ENCODE data around the gene ZNF425.
"Not testable (repeated sequence)": the region's sequence is repeated elsewhere in the genome, so short reads cannot be mapped to it uniquely, and the experiment has no call there.

ZNF425 gene

DNA sequence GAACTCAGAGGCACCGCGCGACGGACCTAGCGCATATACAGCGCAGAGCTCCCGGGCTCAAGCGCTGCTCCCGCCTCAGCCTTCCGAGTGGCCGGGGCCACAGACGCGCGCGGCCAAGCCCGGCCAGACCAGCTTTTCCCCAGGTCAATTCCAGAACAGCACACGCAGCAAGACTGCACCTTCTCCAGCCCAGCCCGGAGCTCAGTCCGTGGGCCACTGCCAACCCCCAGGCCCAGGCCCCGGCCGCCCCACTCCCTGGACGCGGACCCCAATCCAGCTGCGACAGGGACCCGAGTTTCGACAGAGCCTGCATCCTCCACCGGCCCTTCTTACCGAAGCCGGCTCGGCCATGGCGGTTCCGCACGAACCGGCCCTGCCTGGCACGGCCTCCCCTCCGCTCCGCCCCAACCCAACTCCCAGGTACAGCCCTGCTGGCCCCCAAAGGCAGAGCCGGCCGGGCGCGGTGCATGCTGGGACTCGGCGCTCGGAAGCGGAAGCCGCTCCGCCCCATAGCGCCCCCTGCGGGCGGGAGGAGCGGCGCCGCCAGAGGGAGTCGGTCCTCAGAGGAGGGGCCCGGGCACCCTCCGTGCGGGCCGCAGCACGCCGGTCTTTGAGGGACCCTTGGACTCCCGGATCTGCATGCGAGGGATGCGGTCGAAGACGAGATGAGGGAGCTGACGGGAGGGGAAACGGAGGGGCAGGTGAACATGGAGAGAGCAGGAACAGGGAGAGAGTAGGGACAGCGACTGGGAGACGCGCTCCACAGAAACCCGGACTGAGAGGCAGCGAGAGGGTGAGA is at the start of gene ZNF425:
ZNF425 (minus strand) TSS at position 462 of the 799 bp plus-strand sequence; CDS start at position 351, 111 bp downstream.
- peak; percentile 98 for DNase-seq (ENCODE audit: low spot score)

GRCh38 chr7:149175150-149175549 is 49.0 kb upstream of the ZNF425 start:
- DNase-seq (ENCODE audit: low spot score) = no peak

DNA sequence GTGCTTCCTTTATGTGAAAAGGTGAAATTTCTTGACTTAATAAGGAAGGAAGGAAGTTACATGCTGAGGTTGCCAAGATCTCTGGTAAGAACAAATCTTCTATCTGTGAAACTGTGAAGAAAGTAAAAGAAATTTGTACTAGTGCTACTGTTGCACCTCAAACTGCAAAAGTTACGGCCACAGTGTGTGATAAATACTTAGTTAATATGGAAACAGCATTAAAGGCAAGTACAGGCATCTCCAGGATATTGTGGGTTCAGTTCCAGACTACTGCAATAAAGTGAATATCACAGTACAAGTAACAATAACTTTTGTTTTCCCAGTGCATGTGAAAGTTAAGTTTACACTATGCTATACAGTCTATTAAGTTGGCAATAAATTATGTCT is 46.4 kb upstream of the ZNF425 start:
- no peak for DNase-seq (ENCODE audit: low spot score)

DNA sequence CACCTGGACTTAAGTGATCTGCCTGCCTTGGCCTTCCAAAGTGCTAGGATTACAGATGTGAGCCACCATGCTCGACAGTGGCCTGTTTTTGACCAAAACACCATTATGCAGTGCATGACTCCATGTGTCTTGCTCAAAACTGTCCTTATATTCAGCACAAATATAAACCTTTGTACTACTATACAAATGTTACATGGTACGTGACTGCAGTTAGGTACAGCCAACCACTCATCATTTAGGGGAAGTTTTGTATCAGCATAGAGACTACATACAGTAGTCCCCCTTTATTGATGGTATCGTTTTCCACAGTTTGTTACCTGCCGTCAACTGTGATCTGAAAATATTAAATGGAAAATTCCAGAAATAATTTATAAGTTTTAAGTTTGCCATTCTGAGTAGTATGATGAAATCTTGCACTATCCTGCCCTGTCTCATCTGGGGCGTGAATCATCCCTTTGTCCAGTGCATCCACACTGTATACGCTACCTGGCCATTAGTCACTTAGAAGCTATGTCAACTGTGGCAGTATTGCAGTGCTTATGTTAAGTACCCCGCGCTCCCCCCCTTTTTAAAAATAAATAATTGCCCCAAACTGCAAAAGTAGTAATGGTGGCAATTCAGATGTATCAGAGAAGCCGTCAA is 45.9 kb upstream of the ZNF425 start:
- no peak for DNase-seq (ENCODE audit: low spot score)

GRCh38 chr7:149166630-149167352 is 40.7 kb upstream of the ZNF425 start:
- no peak for DNase-seq (ENCODE audit: low spot score)

DNA sequence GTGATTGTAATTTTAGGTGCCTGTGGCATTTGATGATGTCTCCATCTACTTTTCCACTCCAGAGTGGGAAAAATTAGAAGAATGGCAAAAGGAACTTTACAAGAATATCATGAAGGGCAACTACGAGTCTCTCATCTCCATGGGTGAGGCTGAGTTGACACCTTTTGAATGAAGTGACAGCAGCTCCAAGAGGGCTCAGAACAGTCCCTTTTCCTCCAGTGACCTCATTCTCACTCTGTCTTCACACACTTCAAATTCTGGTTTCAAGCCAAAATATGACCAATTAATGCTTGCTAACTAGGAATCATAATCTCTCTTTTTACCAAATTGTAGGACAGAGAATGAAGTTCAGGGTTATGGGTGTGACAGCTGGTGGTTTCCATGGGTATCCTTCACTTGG is 40.0 kb upstream of the ZNF425 start:
- DNase-seq (ENCODE audit: low spot score) = no peak

GRCh38 chr7:149161241-149161848 is 35.2 kb upstream of the ZNF425 start:
- DNase-seq (ENCODE audit: low spot score) = no peak

DNA sequence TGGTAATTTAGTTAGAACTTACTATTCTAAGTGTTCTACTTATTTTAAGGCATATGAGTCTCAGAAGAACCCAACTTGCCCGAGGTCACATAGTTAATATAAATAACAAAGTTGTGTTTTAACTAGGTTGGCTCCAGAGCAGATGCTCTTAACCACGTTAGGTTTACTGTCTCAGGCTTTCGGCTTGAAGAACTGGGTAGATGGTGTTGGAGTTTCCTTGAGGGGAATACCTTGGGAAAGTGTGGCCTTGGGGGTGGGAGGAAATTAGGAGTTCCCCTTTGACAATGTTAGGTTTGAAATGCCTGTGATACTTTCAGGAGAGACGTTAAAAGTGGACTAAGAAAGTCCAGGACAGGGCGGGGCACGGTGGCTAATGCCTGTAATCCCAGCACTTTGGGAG is 30.8 kb upstream of the ZNF425 start:
- no peak for DNase-seq (ENCODE audit: low spot score)

DNA sequence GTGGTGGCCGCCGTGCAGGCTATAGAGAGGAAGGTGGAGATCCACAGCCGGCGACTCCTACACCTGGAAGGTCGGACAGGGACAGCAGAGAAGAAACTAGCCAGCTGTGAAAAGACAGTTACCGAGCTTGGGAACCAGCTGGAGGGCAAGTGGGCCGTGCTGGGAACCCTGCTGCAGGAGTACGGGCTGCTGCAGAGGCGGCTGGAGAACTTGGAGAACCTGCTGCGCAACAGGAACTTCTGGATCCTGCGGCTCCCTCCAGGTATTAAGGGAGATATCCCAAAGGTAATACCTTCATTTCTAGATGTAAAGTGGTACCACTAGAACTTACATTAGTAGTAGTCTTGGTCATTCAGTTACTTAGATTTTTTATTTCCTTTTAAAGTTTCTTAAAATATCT is 27.9 kb upstream of the ZNF425 start:
- DNase-seq (ENCODE audit: low spot score) = no peak

GRCh38 chr7:149153346-149153745 is 27.2 kb upstream of the ZNF425 start:
- DNase-seq (ENCODE audit: low spot score) = no peak

GRCh38 chr7:149150981-149151380 is 24.9 kb upstream of the ZNF425 start:
- no peak for DNase-seq (ENCODE audit: low spot score)

DNA sequence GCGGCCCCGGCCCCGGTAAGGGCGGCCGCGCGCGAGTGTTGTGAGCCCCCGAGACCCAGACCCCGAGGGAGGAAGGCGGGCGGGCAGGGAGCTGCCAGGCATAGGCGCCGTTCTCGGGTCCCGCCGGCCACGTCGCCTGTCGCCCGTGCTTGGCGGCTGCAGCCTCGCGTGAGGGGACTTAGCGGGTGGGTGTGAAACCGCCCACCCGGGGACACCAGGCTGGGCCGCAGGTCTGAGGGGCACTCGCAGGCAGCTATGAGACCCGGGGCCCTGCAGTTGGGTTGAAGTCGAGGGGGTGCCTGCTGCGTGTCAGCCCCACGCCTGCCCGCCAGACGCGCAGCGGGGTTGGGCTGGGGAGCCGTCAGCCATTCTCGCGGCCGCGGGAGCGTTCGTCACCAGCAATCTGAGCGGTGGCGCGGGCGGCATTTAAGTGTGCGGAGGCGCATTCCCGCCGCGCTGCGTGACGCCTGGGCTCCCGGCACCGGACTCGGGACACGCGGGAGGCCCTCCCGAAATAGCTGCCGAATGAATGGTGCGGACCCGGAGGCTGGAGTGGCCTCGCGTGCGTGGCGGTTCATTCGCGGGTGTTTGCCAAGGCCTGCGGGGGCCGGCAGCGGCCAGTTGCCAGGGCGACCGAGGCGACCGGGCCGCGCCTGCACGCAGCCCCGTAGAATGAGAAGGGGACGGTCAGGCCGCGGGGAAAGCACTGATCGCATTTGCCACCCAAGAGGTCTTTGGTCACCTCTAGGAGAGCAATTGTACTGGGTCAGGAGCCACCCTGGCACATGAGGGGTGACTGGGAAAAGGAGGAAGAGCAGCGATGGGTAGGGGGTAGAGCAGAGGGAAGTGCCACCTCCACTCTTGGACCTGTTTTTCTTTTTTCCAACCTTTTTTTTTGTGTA is 21.9 kb upstream of the ZNF425 start:
- DNase-seq (ENCODE audit: low spot score) = peak; percentile 58

DNA sequence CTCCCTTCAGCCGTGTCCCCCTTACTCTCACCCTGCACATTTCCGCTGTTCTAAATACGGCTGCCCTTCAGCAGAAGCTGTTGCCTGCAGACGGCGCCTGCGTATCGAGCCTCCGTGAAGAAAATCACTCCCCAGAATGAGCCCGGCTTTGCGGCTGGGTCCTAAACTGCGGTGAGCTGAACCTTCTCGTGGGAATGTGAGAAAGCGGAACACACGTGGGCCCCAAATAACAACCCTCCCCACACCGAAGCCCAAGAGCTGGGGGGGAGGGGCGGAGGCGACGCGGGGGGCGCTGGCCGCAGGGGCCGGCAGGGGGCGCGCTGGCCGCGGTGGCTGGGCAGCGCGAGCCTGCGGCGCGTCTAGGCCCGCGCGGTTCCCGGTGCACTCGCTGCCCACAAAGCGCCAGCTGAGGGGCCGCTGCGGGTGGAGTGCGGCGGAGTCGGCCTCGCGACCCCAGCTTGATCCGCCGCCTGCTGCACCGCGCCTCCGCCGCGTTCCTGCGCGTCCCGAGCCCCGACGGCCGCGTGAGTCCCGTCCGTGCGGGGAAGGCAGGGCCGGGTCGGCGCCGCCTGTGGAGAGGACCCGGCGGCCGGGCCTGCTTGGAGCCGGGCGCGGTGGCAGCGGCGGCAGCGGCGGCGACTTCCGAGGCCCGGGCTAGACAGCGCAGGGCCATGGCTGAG is 21.1 kb upstream of the ZNF425 start, which contains the start of gene ZNF398:
ZNF398 (plus strand) TSS at position 382 of the 680 bp plus-strand sequence; CDS start at position 672, 290 bp downstream.
- DNase-seq (ENCODE audit: low spot score) = peak; percentile 95

DNA sequence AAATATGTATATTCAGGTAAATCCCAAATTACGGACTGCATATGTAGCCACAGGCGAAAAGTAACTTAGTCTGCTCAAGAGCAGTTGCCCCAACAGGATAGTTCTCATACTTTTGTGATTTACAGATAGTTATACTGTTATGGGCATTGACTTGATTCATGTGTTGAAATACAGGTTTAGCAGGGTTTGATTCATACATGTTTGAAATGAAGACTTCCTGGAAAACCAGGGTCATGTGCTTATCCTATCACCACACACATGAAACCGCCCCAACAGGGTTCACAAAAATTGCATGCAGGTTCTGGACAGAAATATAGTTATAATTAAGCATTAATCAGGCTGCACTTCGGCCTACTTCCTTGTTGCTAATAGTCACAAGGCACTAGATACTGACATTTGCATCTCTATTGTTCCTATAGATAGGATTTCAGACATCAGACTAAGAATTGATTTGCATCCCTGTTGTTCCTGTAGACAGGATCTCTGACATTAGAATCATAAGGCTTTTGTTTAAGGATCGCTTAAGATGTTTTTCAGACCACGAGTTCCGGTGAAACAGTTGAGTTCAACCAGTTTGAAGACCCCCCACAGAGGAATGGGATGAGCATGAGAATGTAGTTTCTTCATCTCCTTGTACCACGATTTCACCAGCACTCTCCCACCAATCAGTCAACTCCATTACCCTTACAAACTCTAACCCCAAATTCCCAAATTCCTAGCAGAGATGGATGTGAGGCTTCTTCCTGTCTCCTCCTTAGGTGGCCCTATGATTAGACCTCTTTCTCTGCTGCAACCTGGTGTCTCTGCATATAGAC is 19.1 kb upstream of the ZNF425 start:
- DNase-seq (ENCODE audit: low spot score) = peak; percentile 51

DNA sequence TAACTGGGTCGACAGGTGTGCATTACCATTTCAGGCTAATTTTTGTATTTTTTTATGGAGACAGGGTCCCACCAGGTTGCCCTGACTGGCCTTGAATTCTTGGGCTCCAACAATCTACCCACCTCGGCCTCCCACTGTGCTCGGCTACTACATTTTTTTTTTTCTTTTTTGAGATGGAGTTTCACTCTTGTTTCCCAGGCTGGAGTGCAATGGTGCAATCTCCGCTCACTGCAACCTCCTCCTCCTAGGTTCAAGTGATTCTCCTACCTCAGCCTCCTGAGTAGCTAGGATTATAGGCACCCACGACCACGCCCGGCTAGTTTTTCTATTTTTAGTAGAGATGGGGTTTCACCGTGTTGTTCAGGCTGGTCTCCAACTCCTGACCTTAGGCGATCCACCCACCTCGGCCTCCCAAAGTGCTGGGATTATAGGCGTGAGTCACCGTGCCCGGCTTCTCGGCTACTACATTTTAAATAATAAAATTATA is 18.4 kb upstream of the ZNF425 start:
- DNase-seq (ENCODE audit: low spot score) = not testable (repeated sequence)

DNA sequence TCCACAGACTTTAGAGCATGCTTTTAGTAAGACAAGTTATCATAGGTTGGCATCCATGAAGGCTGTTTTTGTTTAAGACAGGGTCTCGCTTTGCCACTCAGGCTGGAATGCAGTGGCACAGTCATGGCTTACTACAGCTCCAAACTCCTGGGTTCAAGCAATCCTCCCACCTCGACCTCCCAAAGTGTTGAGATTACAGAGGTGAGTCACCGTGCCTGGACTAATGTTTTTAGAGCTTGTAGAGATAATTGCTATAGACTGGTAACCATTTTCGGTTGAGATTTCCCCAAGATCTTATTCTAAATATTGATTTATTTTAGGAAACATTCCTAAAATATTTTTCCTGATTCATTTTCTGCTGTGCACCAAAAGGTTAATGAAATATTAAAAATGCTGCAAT is 15.8 kb upstream of the ZNF425 start:
- no peak for DNase-seq (ENCODE audit: low spot score)

DNA sequence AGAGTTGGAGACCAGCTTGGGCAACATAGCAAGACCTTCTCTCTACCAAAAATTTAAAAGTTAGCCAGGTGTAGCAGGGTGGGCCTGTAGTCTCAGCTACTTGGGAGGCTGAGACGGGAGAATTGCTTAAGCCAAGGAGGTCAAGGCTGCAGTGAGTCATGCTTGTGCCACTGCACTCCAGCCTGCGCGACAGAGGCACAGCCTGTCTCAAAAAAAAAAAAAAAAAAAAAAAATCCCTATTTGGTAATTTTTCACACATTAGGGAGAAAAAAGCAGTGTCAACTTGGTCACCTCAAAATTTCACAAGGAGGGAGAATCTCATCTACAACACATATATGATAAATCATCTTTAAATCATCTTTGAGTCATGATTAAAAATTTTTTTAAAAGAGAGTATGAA is 14.7 kb upstream of the ZNF425 start:
- no peak for DNase-seq (ENCODE audit: low spot score)

GRCh38 chr7:149136118-149136517 is 10.0 kb upstream of the ZNF425 start:
- DNase-seq (ENCODE audit: low spot score) = no peak

DNA sequence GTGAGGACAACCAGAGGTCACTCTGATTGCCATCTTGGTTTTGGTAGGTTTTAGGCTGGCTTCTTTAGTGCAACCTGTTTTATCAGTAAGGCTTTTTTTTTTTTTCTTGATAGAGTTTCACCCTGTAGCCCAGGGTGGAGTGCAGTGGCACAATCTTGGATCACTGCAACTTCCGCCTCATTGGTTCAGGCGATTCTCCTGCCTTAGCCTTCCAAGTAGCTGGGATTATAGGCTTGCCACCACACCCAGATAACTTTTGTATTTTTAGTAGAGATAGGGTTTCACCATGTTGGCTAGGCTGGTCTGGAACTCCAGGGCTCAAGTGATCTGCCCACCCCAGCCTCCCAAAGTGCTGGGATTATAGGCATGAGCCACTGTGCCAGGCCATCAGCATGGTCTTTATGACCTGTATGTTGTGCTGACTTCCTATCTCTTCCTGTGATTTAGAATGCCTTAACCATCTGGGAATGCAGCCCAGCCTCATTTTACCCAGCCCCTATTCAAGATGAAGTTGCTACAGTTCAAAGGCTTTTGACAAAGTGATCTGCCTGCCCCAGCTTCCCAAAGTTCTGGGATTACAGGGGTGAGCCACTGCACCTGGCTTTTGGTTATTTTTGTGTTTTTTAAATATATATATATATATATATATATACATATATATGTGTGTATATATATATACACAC is 7.0 kb upstream of the ZNF425 start:
- DNase-seq (ENCODE audit: low spot score) = no peak

Data from iPS-NIHi11 (cell line).